Dermis microvascular lymphatic vessel endothelial cell (primary cell): ENCODE measurements around the gene ZBTB8OS. TPM values are rescaled to one million over a fixed set of nuclear protein-coding genes. Genes with fewer than 3 reads are reported as not detected.
A peak's percentile ranks its signal among the peaks of the same experiment; 100 is the strongest.
"Not testable (repeated sequence)": the region's sequence is repeated elsewhere in the genome, so short reads cannot be mapped to it uniquely, and the experiment has no call there.

Source experiments
- DNase-seq, 2 donors: peaks; one replicate each; pipeline versions ENCODE4 v3.0.0 to v3.0.0-alpha.2; 2010; ENCODE audit warnings: low read depth in 2 of 2
- total RNA-seq: library from RNA; depleted of rRNA; stranded (reverse); fragments of >200 nt; gene quantifications from 2 replicates; pipeline ENCODE4 v1.2.1, GENCODE V29; 2014

ZBTB8OS gene
- total RNA-seq, 1 donor from 2014 or later = 25.0 TPM

DNA sequence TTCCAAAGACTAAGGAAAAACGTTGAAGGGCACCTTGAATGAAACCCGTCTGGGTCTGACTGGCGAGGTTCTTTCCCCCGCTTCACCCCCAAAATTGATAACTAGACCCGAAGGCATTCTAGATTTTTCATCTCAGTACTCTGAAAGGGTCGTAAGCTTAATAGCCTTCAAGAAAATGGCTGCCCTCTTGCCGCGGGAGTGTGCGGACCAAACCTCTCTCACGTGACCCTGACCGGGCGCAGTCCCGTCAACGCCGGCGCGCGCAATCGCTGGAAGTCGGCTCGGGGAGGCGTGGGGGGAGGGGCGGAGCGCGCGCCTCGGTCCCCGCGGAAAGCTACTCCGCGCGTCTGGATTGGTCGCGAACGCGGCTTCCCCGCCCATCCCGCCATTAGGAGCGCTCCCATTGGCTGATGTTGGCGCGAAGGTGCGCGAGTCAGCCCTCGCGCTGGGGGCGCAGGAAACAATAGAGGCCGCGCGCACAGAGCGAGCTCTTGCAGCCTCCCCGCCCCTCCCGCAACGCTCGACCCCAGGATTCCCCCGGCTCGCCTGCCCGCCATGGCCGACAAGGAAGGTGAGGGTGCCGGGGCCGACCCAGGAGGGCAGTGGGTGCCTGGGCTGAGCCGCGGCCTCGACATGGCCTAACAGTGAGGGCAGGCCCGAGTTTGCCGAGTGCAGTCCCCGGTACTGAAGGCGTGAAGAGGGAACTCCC, 556 bp upstream of the ZBTB8OS start, which contains the start of gene RBBP4:
Gene RBBP4, plus strand, starts transcription at position 457 of the 709 bp plus-strand sequence. Its CDS starts 99 bp downstream, at position 556.
- peak; percentile 93 to 98 for DNase-seq

DNA sequence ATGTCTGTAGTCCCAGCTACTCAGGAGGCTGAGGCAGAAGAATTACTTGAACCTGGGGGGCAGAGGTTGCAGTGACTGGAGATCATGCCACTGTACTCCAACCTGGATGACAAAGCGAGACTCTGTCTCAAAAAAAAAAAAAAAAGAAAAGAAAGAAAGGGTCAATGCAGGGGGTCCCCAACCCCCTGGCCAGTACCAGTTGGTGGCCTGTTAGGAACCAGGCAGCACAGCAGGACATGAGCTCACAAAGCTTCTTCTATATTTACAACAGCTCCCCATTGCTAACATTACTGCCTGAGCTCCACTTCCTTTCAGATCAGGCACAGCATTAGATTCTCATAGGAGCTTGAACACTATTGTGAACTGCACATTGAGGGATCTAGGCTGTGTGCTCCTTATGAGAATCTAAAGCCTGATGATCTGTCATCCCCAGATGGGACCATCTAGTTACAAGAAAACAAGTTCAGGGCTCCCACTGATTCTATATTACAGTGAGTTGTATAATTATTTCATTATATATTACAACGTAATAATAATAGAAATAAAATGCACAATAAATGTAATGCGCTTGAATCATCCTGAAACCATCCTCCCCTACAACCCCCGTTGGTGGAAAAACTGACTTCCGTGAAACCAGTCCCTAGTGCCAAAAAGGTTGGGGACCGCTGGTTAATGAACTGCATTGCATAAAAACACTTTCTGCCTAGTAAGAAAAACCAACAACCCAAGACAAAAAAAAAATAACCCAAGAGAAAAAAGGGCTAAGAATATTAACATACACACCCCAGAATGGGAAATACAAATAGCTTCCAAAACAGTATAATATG, 2.8 kb downstream of the ZBTB8OS start:
- peak in 1 of 2 donors; percentile 60 for DNase-seq

DNA sequence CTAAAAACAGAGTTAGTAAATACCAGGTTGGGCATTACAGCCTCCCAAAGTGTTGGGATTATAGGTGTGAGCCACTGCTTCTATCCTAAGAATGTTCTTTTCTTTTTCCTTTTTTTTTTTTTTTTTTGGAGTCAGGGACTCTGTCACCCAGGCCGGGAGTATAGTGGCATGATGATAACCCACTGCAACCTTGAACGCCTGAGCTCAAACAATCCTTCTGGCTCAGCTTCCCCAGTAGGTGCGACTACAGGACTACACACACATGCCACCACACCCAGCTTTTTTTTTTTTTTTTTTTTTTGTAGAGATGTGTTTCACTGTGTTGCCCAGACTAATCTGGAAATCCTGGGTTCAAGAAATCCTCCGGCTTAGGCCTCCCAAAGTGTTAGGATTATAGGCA, 5.9 kb downstream of the ZBTB8OS start:
- DNase-seq = no peak

DNA sequence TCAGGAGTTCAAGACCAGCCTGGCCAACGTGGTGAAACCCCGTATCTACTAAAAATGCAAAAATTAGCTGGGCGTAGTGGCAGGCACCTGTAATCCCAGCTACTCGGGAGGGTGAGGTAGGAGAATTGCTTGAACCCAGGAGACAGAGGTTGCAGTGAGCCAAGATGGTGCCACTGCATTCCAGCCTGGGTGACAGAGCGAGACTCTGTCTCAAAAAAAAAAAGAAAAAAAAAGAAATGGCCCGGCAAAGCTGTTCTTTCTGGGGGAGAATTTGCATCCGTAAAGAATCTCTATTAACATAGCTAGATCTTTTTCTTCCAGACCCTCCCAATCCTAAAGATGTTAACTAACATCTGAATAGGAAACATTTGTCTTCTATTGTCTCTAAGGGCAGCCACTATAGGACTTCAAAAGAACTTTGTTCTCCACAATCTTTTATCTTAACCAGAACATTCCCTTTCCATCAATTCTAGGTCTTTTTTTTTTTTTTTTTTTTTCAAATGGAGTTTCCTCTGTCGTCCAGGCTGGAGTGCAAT, 8.0 kb downstream of the ZBTB8OS start:
- not testable (repeated sequence) for DNase-seq

DNA sequence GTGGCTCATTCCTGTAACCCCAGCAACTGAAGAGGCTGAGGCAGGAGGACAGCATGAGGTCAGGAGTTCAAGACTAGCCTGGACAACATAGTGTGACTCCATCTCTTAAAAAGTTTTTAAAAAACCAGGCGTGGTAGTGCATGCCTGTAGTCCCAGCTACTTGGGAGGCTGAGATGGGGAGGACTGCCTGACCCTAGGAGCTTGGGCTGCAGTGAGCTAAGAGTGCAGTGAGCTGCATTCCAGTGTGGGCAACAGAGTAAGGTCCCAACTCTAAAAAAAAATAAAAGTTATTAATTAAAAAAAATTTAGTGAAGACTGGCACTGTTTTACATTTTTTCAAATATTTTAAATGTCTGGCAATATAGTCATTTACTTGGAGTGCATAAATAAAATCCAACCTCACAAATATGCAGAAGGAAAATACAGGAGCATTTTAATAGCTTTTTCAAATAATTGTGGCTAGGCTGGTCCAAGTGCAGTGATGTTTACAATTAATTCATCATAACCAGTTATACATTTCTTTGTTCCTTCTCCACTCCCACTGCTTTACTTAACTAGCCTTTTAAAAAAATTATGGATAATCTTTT, 10.8 kb downstream of the ZBTB8OS start:
- DNase-seq = no peak

DNA sequence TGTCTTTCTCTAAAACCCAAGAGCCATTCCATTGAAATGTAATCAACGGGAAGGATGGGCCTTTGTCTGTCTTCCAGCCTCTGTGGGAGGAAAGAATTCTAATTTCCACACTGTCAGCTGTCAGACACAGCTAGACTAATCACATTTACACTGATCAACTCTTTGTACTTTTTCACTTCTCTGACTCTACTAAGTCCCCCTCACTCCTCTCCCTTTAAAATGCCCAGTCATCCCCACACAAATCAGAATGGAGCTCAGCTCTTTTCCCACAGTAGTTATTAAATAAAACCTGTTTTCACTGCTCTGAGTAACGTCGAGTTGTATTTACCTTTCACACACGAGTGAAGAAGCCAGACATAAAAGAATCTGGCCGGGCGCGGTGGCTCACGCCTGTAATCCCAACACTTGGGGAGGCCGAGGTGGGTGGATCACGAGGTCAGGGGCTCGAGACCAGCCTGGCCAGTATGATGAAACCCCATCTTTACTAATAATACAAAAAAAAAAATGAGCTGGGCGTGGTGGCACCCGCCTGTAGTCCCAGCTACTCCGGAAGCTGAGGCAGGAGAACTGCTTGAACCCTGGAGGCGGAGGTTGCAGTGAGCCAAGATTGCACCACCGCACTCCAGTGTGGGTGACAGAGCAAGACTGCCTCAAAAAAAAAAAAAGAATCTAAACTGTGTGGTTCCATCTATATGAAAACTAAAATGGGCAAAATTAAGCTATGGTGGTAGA, 13.3 kb downstream of the ZBTB8OS start:
- DNase-seq = no peak

DNA sequence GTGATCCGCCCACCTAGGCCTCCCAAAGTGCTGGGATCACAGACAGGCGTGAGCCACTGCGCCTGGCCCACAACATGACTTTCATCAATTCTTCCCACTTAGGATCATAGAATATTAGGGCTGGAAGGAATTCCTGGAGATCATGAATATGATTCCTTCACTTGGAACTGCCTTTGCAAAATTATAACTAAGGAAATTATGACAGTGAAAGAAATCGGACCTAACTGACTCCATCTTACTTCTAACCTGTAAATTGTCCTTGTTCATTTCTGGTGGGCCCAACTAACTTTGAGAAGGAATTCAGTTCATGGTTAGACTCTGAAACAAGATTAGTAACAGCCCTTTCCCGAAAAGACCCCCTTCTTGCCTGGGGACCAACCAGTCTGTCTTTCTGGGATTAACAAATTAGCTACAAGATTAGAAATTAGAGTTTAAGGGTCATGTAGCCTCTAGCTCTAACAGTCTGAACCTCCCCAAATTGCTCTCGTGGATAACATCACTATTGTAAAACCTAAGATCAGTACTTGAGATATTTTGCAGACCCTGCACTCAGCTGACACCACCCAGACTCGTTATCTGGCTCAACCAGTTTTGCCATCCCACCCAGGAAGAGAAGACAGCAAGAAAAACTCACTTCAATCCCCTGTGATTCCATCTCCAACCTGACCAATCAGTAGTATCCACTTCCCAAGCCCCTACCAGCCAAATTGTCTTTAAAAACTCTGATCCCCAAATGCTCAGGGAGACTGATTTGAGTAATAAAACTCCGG, 14.7 kb downstream of the ZBTB8OS start:
- no peak for DNase-seq

DNA sequence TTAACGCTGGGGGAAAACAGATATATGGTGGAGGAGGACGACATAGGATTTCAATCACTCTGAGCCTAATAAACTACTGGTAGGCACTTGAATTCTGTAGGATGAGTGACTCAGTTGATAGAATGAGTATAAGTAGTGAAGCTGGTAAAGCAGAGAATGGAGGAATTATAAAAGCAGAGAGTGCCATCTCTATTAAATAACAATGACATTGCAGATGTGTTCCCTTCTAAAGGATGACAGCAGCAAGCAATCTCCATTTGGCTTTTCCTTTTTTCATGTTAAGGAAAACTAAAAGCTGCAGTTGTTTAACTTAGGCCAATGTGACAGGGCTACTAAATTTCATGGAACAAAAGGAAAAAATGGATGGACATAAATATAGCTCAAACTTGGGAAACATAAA, 17.5 kb downstream of the ZBTB8OS start:
- DNase-seq = no peak

DNA sequence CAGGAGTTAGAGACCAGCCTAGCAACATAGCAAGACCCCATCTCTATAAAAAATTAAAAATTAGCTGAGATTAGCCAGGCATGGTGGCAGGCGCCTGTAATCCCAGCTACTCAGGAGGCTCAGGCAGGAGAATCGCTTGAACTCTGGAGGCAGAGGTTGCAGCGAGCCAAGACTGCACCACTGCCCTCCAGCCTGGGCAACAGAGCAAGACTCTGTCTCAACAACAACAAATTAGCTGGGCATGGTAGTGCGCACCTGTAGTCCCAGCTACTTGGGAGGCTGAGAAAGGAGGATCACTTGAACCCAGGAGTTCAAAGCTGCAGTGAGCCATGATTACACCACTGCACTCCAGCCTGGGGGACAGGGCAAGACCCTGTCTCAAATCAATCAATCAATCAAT, 20.2 kb downstream of the ZBTB8OS start:
- DNase-seq = not testable (repeated sequence)

DNA sequence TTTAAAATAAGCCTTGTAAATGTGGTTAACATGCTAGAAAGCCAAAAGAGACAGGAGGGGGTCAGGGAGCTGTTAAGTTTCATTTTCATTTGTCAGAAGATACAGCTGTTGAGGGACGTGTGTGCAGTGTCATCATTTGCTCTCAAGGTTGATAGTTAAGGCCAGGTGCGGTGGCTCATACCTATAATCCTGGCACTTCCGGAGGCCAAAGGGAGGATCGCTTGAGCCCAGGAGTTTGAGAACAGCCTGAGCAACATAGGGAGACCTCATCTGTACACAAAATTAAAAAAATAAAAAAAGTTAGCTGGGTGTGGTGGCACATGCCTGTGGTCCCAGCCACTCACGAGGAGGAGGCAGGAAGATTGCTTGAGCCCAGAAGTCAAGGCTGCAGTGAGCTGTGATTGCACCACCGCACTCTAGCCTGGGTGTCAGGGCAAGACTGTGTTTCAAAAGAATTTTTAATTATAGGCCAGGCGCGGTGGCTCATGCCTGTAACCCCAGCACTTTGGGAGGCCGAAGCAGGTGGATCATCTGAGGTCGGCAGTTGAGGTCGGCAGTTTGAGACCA, 22.7 kb downstream of the ZBTB8OS start:
- no peak for DNase-seq

DNA sequence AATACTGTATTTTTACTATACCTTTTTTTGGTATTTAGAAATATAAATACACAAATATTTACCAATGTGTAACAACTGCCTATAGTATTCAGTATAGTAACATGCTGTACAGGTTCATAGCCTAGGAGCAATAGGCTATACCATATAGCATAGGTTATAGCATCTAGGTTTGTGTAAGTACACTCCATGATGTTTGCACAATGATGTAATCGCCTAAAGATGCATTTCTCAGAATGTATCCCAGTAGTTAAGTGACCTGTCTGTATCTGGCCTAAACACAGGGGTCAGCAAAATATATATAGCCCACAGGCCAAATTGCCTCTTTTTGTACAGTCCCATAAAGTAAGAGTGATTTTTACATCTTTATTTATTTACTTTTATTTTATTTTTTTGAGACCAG, 24.2 kb downstream of the ZBTB8OS start:
- no peak for DNase-seq

DNA sequence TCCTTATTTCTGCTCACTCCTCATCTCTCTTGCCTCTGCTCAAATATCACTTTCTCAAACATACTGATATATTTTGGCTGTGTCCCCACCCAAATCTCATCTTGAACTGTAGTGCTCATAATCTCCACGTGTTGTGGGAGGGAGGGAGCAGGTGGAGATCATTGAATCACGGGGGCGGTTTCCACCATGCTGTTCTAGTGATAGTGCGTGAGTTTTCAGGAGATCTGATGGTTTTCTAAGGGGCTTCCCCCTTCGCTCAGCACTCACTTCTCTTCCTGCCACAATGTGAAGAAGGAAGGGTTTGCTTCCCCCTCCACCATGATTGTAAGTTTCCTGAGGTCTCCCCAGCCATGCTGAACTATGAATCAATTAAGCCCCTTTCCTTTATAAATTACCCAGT, 26.6 kb downstream of the ZBTB8OS start:
- no peak for DNase-seq

DNA sequence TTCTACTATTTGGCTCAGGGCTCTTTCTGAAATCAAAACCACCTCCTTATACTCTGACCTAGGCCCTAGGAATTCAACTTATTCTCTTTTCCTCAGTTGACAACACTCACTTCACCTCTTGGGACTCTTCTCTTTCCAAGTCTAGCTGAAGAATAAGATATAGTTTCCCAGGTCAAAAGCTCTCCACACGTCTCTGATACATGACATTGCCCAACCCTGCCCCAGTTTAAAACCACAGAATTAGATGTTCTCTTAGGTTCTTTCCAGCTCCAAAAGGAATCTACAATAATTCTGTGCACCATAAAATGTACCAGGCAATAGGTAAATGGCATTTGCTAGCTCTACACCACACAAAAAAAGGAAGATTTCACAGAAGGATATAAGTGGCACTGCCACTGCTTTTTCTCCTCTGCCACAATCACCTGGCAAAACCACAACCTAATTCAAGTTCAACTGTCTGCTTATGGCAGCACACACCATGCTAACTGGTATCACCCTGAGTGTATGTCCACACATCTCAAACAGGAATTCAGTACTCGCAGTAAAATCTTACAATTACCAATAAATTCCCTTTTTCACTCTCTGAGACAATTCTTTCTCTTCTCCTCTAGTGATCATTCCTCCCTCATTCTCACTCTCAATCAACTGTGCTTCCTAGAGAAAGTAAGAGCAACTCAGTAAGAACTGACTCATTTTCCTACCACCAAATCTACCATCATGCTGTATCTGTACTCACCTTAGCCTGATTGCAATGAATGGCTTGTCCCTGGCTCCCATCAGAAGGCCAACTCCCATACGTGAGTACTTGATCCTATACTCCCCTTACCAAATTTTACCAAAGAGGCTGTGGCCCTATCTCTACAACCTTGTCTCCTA, 27.3 kb downstream of the ZBTB8OS start:
- no peak for DNase-seq

DNA sequence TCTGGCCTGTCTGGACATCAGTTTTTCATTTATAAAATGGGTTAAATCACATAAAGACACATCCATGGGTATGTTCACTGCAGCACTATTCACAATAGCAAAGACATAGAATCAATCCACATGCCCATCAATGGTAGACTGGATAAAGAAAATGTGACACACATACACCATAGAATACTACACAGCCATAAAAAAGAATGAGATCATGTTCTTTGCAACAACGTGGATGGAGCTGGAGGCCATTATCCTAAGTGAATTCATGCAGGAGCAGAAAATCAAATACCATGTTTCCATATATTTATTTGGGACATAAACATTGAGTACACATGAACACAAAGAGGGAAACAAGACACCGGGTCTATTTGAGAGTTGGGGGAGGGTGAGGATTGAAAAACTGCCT, 28.1 kb downstream of the ZBTB8OS start:
- no peak for DNase-seq

DNA sequence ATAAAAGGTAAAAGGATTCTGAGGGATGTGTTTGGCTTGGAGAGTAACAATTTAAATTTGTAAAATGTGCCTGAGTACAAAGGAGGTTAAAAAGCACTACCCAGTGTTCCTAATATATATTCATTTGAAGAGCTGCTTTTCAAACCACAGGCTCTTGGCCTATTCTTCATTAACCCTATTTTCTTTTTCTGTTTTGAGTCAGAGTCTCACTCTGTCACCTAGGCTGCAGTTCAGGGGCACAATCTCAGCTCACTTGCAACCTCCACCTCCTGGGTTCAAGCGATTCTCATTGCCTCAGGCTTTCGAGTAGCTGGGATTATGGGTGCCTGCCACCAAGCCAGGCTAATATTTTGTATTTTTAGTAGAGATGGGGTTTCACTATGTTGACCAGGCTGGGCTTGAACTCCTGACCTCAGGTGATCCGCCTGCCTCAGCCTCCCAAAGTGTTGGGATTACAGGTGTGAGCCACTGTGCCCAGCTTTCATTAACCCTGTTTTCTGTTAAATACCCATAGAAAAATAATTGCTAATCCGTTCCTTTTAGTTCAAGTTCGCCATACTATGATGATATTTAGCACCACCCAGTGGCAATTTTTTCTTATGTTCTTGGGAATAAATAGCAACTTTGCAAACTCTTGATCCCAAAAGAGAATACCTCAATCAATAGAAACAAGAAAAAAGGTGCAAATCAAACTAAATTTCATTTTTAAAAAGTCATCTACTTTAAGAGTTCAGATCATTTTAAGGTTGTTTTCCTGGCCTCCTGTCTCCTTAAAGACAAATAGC, 30.5 kb downstream of the ZBTB8OS start:
- DNase-seq = peak; percentile 26 to 54

DNA sequence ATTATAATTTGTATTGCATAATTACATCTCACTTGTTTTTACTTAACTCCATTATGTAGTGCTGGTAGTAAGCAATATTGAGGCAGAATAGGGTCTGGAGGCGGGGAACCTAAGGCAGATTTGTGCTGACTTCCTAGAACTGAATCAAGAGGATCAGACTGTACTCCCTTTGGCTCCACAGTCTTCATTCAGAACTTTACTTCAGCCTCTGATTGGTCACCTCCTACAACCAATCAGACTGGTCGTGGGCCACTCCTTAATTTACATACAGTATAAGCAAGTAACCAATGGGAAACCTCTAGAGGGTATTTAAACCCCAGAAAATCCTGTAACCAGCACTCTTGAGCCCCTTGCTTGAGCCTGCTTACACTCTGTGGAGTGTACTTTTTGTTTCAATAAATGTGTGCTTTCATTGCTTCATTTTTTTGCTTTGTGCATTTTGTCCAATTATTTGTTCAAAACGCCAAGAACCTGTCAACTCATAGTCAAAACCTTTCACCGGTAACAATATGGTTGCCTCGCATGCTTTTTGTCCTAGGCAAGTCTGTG, 31.6 kb downstream of the ZBTB8OS start:
- DNase-seq = peak in 1 of 2 donors; percentile 25

DNA sequence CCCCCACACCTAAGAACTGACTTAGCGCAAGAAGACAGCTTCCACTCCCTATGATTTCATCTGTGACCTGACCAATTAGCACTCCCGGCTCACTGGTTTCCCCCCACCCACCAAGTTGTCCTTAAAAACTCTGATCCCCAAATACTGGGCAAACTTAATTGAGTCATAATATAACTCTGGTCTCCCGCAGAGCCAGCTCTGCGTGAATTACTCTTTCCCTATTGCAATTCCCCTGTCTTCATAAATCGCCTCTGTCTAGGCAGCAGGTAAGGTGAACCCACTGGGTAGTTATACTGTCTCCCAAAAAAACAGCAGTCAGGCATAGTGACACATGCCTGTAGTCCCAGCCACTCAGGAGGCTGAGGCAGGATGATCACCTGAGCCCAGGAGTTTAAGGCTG, 36.9 kb downstream of the ZBTB8OS start:
- no peak for DNase-seq

DNA sequence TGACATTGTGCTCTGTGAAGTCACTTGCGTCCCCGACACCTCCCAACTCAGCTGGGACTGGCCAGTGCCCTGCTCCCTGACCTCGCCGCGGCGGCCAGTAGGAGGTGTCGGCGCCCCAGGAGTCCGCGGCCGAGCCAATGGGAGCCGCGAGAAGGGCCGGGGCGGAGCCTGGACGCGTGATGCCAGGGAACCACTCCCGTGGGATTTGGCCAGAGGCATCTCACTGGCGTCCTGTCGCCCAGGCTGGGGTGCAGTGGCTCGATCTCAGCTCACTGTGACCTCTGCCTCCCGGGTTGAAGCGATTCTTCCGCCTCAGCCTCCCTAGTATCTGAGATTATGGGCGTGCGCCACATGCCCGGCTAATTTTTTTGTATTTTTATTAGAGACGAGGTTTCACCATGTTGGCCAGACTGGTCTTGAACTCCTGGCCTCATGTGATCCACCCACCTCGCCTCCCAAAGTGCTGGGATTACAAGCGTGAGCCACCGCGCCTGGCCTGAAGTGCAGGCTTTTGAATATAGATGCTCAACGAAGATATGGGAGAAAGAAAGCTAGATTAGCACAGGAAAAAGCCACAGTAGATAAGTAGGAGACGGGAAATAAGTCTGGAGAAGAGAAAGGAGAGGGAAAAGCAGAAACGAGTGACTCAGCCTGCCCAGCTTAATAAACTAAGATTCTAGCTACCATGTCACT, 38.0 kb downstream of the ZBTB8OS start:
- DNase-seq = peak; percentile 48 to 81
